ENCODE data around the gene TINAGL1.
A peak's percentile ranks its signal among the peaks of the same experiment; 100 is the strongest.

Gene TINAGL1

DNA sequence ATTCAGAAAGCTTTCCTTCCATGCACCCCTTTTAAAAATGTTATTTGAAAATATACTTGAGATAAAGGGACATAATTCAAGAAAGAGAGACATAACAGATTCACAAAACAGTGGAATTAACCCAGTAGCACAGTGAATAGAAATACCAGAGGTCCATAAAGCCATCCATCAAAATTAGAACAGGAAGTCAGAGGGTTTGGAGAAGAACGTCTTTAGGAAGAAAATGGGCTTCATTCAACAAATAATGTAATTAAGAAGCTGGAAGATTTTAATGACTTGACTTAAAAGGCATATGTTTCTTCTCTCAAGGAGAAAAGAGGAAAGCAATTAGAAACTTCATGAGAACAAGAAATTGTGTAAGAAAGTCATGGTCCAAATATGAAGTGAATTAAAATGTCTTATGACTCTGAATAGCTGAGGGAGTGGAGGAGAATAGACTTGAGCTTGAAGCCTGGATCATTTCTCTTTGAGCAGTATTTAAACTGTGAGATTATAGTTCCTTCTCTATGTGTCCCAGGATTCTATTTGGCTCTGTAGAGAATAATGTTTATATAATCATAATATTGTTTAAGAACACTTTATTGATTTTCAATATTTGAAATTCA, 33.3 kb downstream of the TINAGL1 start:
- no peak for DNase-seq

DNA sequence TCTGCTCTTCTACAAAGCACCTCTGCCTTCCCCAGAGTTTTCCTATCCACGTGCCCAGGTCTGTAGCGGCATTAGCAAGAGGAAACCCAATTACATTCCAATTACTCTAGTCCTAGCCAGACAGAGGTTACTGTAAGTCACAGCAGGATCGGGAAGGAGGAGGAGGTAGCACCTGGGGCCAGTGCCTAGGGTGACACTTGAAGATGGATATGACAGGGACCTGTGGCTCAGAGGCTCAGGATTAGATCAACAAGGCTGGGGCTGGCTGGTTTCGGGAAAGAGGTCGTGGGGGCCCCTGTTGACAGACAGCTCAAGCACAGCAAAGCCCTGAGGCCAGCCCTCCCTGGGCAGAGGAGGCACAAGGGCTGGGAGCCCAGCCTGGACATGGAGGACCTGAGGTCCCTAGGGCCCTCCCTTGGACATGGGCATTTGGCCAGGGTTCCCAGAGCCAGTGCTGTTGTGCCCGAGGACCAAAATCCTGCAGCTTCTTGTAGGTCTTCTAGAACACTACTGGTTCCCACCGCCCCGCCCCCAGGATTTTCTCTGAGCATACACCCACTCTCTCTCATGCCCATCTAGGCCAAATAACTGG, 38.2 kb downstream of the TINAGL1 start:
- no peak for DNase-seq

- DNase-seq, result peak; percentile 22
Observed at GRCh38 chr1:31615414-31615813, 39.1 kb downstream of the TINAGL1 start.

DNA sequence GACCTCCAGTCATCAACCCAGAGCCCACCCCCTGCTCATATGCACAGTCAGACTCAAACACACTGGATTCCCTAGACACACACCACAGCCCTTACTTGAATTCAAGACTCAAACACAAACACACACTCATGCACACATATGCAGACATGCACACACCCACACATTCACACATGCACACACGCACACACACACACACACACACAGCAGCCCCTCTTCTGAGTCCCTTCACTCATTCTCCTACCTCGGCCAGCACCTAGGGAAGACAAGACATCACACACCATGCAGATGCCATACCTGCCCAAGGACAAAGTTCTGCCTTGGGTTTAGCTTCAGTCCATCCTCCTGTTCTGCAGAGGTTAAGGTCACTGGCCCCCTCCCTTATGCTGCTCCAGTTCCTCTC, 39.6 kb downstream of the TINAGL1 start:
- no peak for DNase-seq

DNA sequence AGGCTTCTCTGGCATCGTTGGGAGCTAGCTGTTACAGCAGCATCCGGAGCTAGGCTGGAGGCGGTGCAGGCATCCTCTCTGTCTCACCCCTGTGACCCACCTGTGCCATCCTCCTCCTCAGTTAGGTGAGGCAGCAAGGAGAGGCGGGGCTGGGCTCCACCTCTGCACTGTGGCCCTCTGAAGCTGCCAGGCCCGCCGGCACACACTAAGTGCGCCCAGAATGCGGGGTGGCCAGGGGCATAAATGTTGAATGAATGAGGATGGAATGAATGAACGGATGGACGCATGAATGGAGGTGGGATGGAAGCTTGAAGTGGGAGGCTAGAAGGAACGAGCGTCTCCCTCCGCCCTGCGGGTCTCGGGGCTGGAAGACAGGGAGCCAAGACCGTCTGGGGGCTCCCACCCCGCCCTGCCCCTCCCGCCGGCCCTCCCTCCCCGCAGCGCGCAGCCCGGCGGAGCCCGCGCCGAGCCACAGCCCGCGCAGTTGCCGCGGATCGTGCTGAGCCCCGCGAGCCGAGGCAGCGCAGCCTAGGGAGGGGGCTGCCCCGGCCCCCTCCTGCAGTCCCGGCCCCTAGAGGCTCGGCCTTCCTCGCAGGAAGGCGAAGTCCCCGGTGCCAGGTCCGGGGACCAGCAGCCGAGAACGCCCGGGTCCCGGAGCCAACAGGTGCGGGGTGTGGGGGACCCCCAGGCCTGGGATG, 41.1 kb downstream of the TINAGL1 start, which contains the start of gene HCRTR1:
Gene HCRTR1 (plus strand): TSS at position 472 of the 698 bp plus-strand sequence. CDS start 1,504 bp downstream, outside the sequence.
- no peak for DNase-seq

- peak; percentile 23 for DNase-seq
Observed at GRCh38 chr1:31617916-31618746, 41.8 kb downstream of the TINAGL1 start.

- no peak for DNase-seq
Observed at GRCh38 chr1:31618916-31619846, 42.9 kb downstream of the TINAGL1 start.

- no peak for DNase-seq
Observed at GRCh38 chr1:31620631-31621497, 44.5 kb downstream of the TINAGL1 start.

- no peak for DNase-seq
Observed at GRCh38 chr1:31621498-31621820, 45.1 kb downstream of the TINAGL1 start.

GRCh38 chr1:31621847-31622730, 45.8 kb downstream of the TINAGL1 start:
- DNase-seq, result no peak

- no peak for DNase-seq
Observed at GRCh38 chr1:31623365-31623764, 47.0 kb downstream of the TINAGL1 start.

DNA sequence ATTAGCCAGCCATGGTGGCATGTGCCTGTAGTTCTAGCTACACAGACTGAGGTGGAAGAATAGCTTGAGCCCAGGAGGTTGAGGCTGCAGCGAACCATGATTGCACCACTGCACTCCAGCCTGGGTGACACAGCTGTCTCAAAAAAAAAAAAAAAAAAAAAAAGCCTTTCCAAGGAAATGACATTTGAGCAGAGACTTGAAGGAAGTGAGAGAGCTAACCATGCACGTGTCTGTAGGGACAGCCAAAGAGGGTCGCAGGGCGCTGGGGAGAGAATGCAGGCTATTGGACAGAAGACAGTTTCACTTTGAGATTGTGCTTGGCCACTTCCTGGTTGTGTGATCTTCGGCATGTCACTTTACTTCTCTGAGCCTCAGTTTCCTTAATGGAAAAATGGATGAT, 48.0 kb downstream of the TINAGL1 start:
- no peak for DNase-seq

- no peak for DNase-seq
Observed at GRCh38 chr1:31624731-31625514, 48.6 kb downstream of the TINAGL1 start.

DNA sequence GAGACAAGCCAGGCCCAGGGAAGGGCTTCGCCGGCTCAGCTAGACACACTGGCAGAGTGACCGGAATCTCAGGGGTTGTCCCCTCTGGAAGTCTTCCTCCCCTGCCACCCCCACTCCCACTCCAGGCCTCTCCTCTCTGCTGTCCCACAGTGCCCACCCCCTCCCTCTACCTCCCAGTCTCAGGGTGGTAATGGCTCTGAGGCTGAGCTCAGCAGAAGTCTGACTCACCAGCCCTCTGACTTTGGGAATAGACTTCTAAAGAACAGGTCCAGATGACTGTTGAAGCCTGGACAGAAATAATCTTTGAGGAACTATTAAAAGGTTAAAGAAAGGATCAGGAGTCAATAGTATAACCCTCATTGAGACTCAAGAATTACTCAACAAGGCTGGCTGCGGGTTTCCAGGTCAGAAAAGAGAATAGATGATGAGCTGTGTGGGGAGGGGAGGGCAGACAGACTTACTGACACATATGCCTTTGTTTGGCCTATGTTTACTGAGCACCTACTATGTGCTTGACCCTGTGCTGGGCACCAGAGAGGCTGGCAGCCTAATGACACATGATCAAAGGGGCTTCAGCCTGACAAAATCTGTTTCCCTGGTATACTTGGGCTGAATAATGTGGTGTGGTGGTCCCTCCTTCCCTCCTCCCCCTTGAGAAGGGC, 49.4 kb downstream of the TINAGL1 start:
- peak; percentile 63 for DNase-seq

GRCh38 chr1:31626223-31627207, 50.2 kb downstream of the TINAGL1 start:
- DNase-seq, result peak; percentile 17

DNA sequence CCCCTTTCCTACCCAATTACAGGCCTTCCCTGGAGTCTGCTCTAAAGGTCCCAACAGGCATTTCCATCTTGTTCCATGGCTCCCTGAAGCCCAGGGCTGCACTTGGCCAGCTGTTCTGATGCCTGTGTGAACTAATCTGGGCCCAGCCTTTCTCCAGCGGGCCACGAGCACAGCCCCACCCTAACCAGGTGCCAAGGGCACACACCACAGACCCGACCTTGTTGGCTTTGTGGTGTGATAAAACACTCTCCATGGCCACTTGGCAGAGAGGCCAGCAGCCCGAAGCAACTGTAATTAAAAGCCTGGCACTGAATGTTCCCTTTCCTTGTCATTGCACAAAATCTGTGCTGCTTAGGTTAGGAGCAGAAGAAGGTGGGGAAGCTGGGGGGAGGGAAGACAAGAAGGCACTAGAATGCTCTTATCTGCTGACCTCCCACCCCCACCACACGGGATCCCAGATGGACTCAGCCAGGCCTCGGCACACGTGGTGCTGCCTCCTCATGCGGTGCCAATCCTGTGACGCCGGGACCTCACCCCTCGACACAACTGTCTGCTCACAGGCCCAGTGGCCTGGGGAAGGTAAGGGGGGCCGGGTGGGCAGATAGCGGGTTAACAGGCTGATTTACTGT, 51.1 kb downstream of the TINAGL1 start:
- DNase-seq, result no peak

Data from fibroblast of skin of abdomen (primary cell).